Endothelial cell of umbilical vein (primary cell): ENCODE data around the gene PDE7B. TPM values are rescaled to one million over a fixed set of nuclear protein-coding genes. Genes with fewer than 3 reads are reported as not detected.

Experiments
- BruUV-seq: library from RNA; stranded (reverse); fragments of 400-500 nt; replicated peaks from 2 replicates; lab custom pipeline; 2021; lab: Mats Ljungman, UMichigan
- CTCF ChIA-PET: fragments of 300-600, 350-600 bp; sonication (Branson Sonifier 250); formaldehyde crosslinking; loops from one replicate; lab custom pipeline; 2021; ENCODE audit warnings: antibody characterized with exemption, inconsistent platforms; lab: Charles Lee
- POLR2A ChIA-PET: fragments of 300-600, 350-600 bp; sonication (Branson Sonifier 250); formaldehyde crosslinking; loops from one replicate; lab custom pipeline; 2021; ENCODE audit warnings: antibody characterized with exemption, inconsistent platforms; lab: Charles Lee
- DNase-seq: peaks from one replicate; pipeline ENCODE4 v3.0.0-alpha.2; 2011; ENCODE audit warnings: low read depth, low spot score
- FAIRE-seq: peaks from 2 replicates; lab custom pipeline; 2011; peaks lifted over from hg19 to GRCh38; lab: Jason Lieb, UNC
- H2AFZ ChIP-seq: 2 replicates; pipeline ENCODE4 v1.6.0; 2012; ENCODE audit warnings: low read depth, low read length, control low read depth, inconsistent platforms
- H3K27ac ChIP-seq: 2 replicates; pipeline ENCODE4 v1.5.1; 2011; ENCODE audit warnings: low read depth, mild to moderate bottlenecking, control low read depth, low read length, moderate library complexity; ENCODE audit not compliant: insufficient read depth
- H3K27me3 ChIP-seq, 2 experiments: 2 replicates each; pipeline versions ENCODE4 v1.6.0 to v1.6.1; 2011; ENCODE audit warnings: low read length in 2 of 2, mixed read lengths in 1 of 2; ENCODE audit not compliant: control insufficient read depth in 2 of 2, insufficient read depth in 2 of 2
- H3K36me3 ChIP-seq, 2 experiments: 2 replicates in 1 of 2; 3 replicates in 1 of 2; pipeline ENCODE4 v1.5.1; 2011; ENCODE audit warnings: low read length in 2 of 2, mild to moderate bottlenecking in 1 of 2, moderate library complexity in 1 of 2; ENCODE audit not compliant: control insufficient read depth in 2 of 2, insufficient read depth in 2 of 2; ENCODE audit errors: extremely low read depth in 1 of 2
- H3K4me1 ChIP-seq: 3 replicates; pipeline ENCODE4 v1.5.1; 2011; ENCODE audit warnings: mild to moderate bottlenecking, low read length; ENCODE audit not compliant: control insufficient read depth, insufficient read depth; ENCODE audit errors: extremely low read depth
- H3K4me2 ChIP-seq: 2 replicates; pipeline ENCODE4 v1.6.1; 2011; ENCODE audit warnings: low read length, control low read depth, mixed read lengths; ENCODE audit not compliant: insufficient read depth
- H3K4me3 ChIP-seq, 3 experiments: fragments of 200-600 bp in 1 of 3; sonication (generic), shearing (Covaris generic) in 1 of 3; replicated peaks in 1 of 3; 2 replicates each; pipeline ENCODE4 v1.5.1; 2011 to 2016; ENCODE audit warnings: control low read depth in 3 of 3, low read length in 3 of 3, mild to moderate bottlenecking in 2 of 3, inconsistent platforms in 1 of 3, low read depth in 1 of 3, moderate library complexity in 1 of 3; ENCODE audit not compliant: insufficient read depth in 1 of 3
- H3K79me2 ChIP-seq: 2 replicates; pipeline ENCODE4 v1.6.0; 2012; ENCODE audit warnings: low read length, inconsistent platforms; ENCODE audit not compliant: control insufficient read depth, insufficient read depth
- H3K9ac ChIP-seq: replicated peaks from 2 replicates; pipeline ENCODE3; 2011; ENCODE audit warnings: low read length, control low read depth; ENCODE audit not compliant: insufficient read depth; ENCODE audit errors: extremely low read depth
- H3K9me1 ChIP-seq: replicated peaks from 3 replicates; pipeline ENCODE4 v1.6.0; 2011; ENCODE audit warnings: mild to moderate bottlenecking, low read length; ENCODE audit not compliant: control insufficient read depth, insufficient read depth; ENCODE audit errors: extremely low read depth
- H3K9me3 ChIP-seq: replicated peaks from 2 replicates; pipeline ENCODE4 v1.5.1; 2012; ENCODE audit warnings: low read length, inconsistent platforms; ENCODE audit not compliant: control insufficient read depth, insufficient read depth
- H4K20me1 ChIP-seq: replicated peaks from 2 replicates; pipeline ENCODE3; 2011; ENCODE audit warnings: mild to moderate bottlenecking, low read length; ENCODE audit not compliant: control insufficient read depth, insufficient read depth; ENCODE audit errors: extremely low read depth
- CTCF ChIP-seq, 2 donors: IDR thresholded peaks; 1 replicate in 1 of 2; 2 replicates in 1 of 2; pipeline ENCODE4 v1.5.1; 2011; ENCODE audit warnings: low read length in 2 of 2, mild to moderate bottlenecking in 2 of 2, moderate library complexity in 2 of 2, control low read depth in 1 of 2, inconsistent platforms in 1 of 2, low read depth in 1 of 2; ENCODE audit not compliant: insufficient read depth in 1 of 2; ENCODE audit errors: extremely low read depth in 1 of 2
- EZH2 ChIP-seq: IDR thresholded peaks from 2 replicates; pipeline ENCODE4 v1.6.1; 2012; ENCODE audit warnings: borderline replicate concordance, low read depth, mild to moderate bottlenecking, moderate library complexity, low read length, inconsistent platforms; ENCODE audit not compliant: severe bottlenecking
- FOS ChIP-seq: IDR thresholded peaks from 2 replicates; pipeline ENCODE4 v1.6.1; 2011; ENCODE audit warnings: mild to moderate bottlenecking, low read length, moderate library complexity, borderline replicate concordance; ENCODE audit not compliant: insufficient read depth
- GATA2 ChIP-seq: IDR thresholded peaks from 2 replicates; pipeline ENCODE4 v1.7.0; 2011; ENCODE audit warnings: low read depth, mild to moderate bottlenecking, moderate library complexity, mixed read lengths, low read length; ENCODE audit not compliant: insufficient read length, insufficient read depth
- JUN ChIP-seq: IDR thresholded peaks from 2 replicates; pipeline ENCODE4 v1.6.1; 2011; ENCODE audit warnings: borderline replicate concordance, low read depth; ENCODE audit not compliant: insufficient read length, insufficient read depth
- MYC ChIP-seq: IDR thresholded peaks from one replicate; pipeline ENCODE4 v1.6.1; 2011; ENCODE audit warnings: mild to moderate bottlenecking, low read depth, low read length
- POLR2A ChIP-seq: IDR thresholded peaks from 2 replicates; pipeline ENCODE4 v1.6.1; 2012; ENCODE audit warnings: low read depth, mild to moderate bottlenecking, control low read depth, low read length
- POLR2AphosphoS5 ChIP-seq: IDR thresholded peaks from 2 replicates; pipeline ENCODE4 v1.6.1; 2012; ENCODE audit warnings: low read depth, mild to moderate bottlenecking, control low read depth, low read length, moderate library complexity; ENCODE audit not compliant: insufficient read depth
- dilution Hi-C: fragments of 300-500 bp; cut with MboI; formaldehyde crosslinking; loops from one replicate; pipeline ENCODE4 v1.15.0; 2019; ENCODE audit warnings: low sequenced_read_pairs; ENCODE audit not compliant: extremely low pct_ligation_motif_present
- intact Hi-C: fragments of 100-400 bp; cut with micrococcal nuclease; formaldehyde crosslinking; loops from one replicate; pipeline ENCODE4 v1.10.0; 2022
- polyA plus RNA-seq, 4 experiments: library from polyadenylated mRNA; depleted of rRNA in 3 of 4; stranded (reverse) in 3 of 4; unstranded in 1 of 4; fragments of >200 nt; gene quantifications; 2 replicates each; pipeline versions ENCODE4 v1.2.1 to v1.2.3, GENCODE V29; 2011 to 2012; ENCODE audit warnings: missing spikeins in 1 of 4
- total RNA-seq: library from RNA; stranded (reverse); gene quantifications from 2 replicates; pipeline ENCODE4 v1.2.3, GENCODE V29; 2021
- TF ChIP-seq, protein P1 (sequence below): IDR thresholded peaks from 2 replicates; pipeline ENCODE4 v1.6.1; 2011; ENCODE audit not compliant: insufficient read depth, insufficient read length

Gene PDE7B
- total and polyA plus RNA-seq, 2 donors (not counting 3 experiments of a cell fraction or from before 2014, with no cell fraction given) = 20.6 to 25.1 TPM

GRCh38 chr6:135810486-135810885 is 41.0 kb upstream of the PDE7B start:
- POLR2A ChIA-PET = no interaction called here
- no peak for TF ChIP-seq JUN

DNA sequence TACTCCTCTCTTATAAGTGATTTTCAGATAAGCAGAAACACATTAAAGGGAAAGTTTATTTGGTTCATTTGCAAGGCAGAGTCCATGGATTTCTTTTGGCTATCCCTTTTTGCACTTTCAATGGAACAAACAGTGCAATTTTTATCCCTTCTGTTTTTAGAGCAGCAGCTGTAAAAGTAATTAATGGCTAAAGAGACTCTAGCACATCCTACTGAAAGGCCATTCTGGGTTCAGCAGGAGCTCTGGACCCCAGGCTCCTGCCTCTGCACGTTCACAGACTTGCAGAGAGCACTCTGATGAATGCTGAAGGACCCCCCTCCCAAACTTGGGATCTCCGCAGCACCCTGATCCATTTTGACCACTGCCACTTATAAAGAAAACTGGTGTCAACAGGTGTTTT is 40.3 kb upstream of the PDE7B start:
- TF ChIP-seq MYC (no peak), FOS (no peak), CTCF (IDR thresholded peaks at IDR 0.05; ENCODE audit: extremely low read depth in 1 of 2, insufficient read depth in 1 of 2, low read depth in 1 of 2, low read length in 2 of 2) (no peak), GATA2 (no peak), EZH2 (no peak), POLR2AphosphoS5 (no peak), POLR2A (no peak)
- TF ChIP-seq, protein P1, sequence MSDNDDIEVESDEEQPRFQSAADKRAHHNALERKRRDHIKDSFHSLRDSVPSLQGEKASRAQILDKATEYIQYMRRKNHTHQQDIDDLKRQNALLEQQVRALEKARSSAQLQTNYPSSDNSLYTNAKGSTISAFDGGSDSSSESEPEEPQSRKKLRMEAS = no peak
- Histone ChIP-seq H3K9me1 (no peaks in the 10 kb centered on the region), H3K27ac (no peak overlapping the region), H2AFZ (no peak overlapping the region), H3K27me3 (no peaks in the 10 kb centered on the region), H3K4me2 (no peak overlapping the region), H4K20me1 (no peaks in the 10 kb centered on the region), H3K9me3 (no peaks in the 10 kb centered on the region), H3K4me1 (no peaks in the 10 kb centered on the region), H3K9ac (no peak overlapping the region), H3K4me3 (no peak overlapping the region), H3K36me3 (no peaks in the 10 kb centered on the region), H3K79me2 (no peaks in the 10 kb centered on the region)
- FAIRE-seq (no peak), DNase-seq (no peak)
- ChIA-PET CTCF (no interaction called here), POLR2A (no interaction called here)
- BruUV-seq = no TSS peak
- dilution Hi-C loops (no loop called here), intact Hi-C loops (no loop called here)

More at GRCh38 chr6:135810486-135810885, 41.0 kb upstream of the PDE7B start:
- no peaks in the 10 kb centered on the region for H3K79me2 ChIP-seq
- no peak for FAIRE-seq
- no peaks in the 10 kb centered on the region for H3K36me3 ChIP-seq
- H2AFZ ChIP-seq = no peak overlapping the region
- dilution Hi-C loops (no loop called here), intact Hi-C loops (no loop called here)
- CTCF ChIA-PET = no interaction called here
- no peak overlapping the region for H3K9ac ChIP-seq
- BruUV-seq = no TSS peak
- no peaks in the 10 kb centered on the region for H4K20me1 ChIP-seq
- H3K4me2 ChIP-seq = no peak overlapping the region
- H3K4me1 ChIP-seq = no peaks in the 10 kb centered on the region
- H3K9me3 ChIP-seq = no peaks in the 10 kb centered on the region
- DNase-seq = no peak
- H3K4me3 ChIP-seq = no peak overlapping the region
- H3K27me3 ChIP-seq = no peaks in the 10 kb centered on the region
- H3K27ac ChIP-seq = no peak overlapping the region
- H3K9me1 ChIP-seq = no peaks in the 10 kb centered on the region
